IPS-18c (cell line): Measurements from ENCODE around the gene CD82.

ENCODE experiments used
- H3K4me3 ChIP-seq: 2 replicates; pipeline ENCODE4 v1.7.0; 2013; ENCODE audit warnings: low read depth, mild to moderate bottlenecking, low read length, moderate library complexity; ENCODE audit not compliant: insufficient read depth
- H3K9me3 ChIP-seq: one replicate; pipeline ENCODE4 v1.6.1; 2013; ENCODE audit warnings: mild to moderate bottlenecking, low read length, moderate library complexity; ENCODE audit not compliant: control insufficient read depth, insufficient read depth

The CD82 gene, protein sequence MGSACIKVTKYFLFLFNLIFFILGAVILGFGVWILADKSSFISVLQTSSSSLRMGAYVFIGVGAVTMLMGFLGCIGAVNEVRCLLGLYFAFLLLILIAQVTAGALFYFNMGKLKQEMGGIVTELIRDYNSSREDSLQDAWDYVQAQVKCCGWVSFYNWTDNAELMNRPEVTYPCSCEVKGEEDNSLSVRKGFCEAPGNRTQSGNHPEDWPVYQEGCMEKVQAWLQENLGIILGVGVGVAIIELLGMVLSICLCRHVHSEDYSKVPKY

DNA sequence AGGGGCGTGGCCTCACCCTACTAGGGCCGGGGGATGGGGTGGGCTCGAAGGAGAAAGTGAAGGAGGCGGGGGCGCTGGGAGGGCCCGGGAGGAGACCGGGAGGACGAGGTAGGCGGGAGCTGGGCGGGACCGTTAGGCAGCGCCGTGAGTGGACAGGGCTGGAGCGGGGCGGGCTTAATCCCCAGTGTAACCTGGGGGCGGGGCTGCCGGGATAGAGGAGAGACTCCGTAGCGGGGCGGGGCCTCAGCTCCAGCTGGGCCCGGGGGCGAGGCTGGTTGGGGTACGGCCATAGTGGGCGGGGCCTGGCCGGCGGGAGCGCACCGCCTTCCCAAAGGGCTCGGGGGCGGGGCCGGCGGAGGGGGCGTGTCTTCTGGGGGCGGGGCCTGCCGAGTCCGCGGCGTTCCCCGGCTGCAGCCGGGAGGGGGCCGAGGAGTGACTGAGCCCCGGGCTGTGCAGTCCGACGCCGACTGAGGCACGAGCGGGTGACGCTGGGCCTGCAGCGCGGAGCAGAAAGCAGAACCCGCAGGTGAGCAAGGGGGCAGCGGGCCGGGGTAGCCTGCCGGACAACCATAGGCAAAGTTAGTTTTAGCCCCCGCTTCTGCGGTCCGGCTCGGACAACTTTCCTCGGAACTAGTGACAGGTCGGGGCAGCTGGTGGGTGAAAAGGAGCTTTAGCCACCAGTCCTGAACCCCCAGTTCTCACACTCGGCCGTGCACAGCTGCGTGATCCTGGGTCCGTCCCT, at the start of gene CD82:
CD82 (plus strand) TSS at position 453 of the 742 bp plus-strand sequence. CDS start 29,000 bp downstream, outside the sequence.
- H3K4me3 ChIP-seq: peak within 1 kb of the TSS; percentile 73
- no peaks in the 10 kb centered on the region for H3K9me3 ChIP-seq

DNA sequence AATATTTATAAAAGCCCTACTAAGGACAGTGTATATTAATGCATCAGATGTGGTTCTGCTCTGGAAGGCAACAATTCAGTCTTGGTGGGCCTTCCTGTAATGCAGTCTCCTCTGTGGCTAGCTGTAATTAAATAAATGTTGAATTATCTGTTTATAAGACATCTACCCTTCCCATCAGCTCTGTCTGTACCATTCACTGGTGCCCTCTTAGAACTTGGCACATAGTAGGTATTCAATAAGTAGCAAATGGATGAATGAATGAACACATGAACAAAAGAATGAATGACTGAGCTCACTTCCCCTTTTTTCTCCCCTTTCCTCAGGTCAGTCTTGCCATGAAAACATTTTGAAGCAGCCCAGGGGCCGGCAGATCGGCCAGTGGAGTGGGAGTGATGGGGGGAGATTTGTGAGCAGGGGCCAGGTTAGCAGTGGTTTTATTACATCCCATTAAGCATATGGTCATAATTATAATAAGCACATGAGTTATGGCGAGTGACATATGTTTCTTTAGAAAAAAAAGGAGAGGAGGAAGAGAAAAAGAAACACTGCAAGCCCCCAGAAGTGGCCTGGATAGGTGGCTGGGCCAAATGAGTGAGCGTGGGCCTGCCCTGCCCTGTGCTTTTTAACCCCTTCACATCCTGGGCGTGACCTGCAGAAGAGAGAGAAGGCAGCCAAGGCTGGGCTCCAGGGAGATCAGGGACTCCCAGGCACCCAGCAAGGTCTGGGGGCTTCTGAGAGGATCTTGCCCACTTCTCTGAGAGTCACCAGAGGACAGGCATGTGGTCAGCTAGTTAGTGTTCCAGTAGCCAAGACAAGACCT, 48.6 kb upstream of the CD82 start:
- H3K4me3 ChIP-seq: no peak overlapping the region
- H3K9me3 ChIP-seq: peaks cover 2% of the 10 kb centered on the region

DNA sequence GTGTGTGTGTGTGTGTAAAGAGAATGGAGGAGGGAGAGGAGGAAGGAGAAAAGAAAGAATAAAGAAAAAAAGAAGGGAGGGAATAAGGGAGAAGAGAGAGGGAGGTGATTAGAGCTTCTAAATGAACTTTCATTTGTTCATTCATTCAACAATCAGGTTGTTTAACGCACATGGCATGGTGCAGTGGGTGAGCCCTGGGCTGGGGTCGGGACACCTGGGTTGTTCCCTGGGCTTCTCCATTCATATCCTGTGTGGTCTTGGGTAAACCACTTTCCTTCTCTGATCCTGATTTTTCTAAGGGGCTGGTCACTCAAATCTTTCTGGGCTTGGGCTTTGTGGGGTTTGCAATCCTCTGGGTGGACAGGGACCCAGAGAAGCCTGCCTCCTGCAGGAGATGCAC, 47.9 kb upstream of the CD82 start:
- Histone ChIP-seq H3K9me3 (peaks cover 2% of the 10 kb centered on the region), H3K4me3 (no peak overlapping the region)

DNA sequence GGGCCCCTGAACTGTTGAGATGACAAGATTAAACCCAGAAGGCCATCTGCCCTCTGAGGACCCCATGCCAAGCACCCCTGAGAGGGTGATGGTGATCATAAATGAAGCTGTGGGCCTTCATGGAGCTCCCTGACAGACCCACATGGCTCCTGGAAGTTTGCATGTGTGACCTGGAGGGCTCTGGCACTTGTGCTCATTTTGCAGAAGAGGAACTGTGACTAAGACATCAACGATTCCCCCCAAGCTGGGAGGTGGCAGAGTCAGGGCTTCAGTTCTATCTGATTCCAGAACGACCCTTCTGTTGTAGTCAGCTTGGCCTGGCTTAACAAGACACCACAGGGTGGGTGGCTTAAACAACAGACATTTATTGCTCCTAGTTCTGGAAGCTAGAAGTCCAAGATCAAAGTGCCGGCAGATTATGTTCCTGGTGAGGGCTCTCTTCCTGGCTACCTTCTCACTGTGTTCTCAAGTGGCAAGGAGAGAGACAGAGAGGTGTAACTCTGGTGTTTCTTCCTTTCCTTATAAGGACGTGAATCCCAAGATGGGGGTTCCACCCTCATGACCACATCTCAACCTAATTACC, 46.4 kb upstream of the CD82 start:
- Histone ChIP-seq H3K9me3 (peaks cover 2% of the 10 kb centered on the region), H3K4me3 (no peak overlapping the region)

DNA sequence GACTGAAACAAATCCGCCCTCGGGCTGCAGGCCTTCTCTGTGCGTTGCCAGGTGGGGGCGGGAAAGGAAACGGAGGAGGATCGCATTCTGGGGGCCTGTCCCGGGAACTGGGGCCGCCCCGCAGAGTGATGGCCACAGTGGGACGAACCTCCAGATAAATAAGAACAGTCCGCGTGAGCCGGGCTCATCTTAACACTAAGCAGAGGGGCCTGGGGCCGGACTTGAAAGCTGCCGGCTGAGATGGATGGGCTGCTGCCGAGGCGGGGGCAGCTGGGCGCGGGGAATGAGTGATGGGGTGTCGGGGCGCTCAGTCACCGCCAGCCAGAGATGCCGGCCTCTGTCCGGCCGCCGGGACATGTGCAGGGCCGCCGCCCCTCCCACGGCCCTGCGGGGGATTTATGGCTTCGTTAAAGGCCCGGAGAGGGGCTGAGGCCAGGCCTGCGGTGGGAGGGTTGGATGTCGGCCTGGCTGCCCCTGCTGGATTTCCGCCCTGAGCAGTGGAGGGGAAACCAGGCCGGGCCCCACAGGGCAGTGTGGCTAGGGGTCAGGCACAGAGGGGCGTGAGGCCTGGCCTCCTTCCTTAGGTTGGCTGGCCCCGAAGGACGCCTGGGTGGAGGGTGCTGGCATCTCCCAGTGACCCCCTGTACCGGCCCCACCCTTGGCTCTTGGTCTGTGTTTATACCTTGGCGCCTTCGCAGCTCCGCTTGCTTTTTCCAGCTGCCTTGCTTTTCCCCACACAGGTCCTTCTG, 45.3 kb upstream of the CD82 start:
- H3K9me3 ChIP-seq: peaks cover 2% of the 10 kb centered on the region
- H3K4me3 ChIP-seq: no peak overlapping the region

DNA sequence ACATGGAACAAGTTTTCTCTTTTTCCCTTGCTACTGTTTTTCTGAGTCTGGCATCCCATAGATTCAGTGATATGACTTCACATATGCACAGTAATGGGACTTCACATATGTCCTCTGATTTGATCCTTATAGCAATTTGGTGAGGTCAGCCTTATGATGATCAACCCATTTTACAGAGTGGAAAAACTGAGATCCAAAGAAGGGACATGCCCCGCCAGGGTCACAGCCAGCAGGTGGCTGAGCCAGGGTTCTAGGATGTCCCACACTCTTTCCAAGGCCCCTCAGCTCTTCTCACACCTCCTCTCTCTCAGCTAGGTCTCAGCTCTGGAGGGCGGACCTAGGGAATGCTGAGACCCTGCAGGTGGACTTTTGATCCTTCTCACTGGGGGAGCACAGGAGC, 44.3 kb upstream of the CD82 start:
- Histone ChIP-seq H3K4me3 (no peak overlapping the region), H3K9me3 (peaks cover 2% of the 10 kb centered on the region)

DNA sequence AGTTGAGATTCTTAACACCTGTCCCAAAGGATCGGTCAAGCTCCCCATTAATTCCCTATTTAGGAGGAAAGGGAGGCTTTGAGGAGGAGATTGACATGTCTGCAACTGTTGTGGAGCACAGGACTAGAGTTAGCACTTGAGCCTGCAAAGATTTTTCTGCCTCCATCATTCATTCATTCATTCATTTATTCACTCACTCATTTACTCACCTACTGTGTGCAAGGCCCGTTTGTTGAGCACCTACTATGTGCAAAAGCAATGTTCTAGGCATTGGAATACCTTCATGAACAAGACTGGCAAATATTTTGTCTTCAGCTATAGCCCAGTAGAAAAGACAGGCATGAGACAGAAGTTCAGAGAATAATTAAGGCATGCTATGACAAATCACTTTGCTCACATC, 43.2 kb upstream of the CD82 start:
- peaks cover 2% of the 10 kb centered on the region for H3K9me3 ChIP-seq
- no peak overlapping the region for H3K4me3 ChIP-seq

DNA sequence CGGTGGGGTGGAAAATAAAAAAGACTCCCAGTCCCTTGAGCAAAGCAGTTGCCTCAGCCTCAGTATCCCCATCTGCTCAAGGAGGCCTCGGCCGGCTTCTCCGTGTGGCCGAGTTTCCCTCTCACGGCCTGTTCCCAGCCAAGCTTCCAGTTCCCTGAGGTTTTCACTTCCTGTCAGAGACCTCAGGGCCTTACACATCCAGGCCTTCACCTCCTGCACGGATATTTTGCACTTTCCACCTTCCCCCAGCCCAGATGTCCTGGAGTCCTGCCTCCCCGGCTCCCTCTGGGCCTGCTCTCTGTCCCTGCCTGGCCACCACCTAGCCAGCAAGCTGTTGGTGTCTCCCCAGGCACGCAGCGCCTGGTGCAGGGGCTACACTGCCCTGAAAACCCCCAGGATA, 41.1 kb upstream of the CD82 start:
- H3K4me3 ChIP-seq: no peak overlapping the region
- H3K9me3 ChIP-seq: no peaks in the 10 kb centered on the region

DNA sequence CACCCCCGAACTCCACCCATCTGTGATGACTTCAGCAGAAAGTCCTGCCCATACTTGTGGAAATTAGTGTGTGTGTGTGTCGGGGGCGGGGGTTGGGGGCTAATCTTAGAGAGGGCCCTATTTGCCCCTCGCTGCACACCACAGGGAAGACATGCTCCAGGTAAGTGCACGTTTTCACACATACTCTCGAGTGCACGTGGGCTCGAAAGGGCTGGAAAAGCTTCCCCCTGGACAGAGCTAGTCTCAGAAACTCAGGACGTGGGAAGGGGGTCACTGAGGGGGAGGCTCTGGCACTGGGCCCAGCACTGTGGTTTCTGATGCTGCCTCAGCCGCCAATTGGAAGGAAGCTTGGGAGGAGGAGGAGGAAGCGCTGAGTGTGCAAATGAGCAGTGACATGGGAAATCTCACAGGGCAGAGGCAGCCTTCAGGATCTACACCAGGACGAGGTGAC, 40.7 kb upstream of the CD82 start:
- no peaks in the 10 kb centered on the region for H3K9me3 ChIP-seq
- H3K4me3 ChIP-seq: no peak overlapping the region

DNA sequence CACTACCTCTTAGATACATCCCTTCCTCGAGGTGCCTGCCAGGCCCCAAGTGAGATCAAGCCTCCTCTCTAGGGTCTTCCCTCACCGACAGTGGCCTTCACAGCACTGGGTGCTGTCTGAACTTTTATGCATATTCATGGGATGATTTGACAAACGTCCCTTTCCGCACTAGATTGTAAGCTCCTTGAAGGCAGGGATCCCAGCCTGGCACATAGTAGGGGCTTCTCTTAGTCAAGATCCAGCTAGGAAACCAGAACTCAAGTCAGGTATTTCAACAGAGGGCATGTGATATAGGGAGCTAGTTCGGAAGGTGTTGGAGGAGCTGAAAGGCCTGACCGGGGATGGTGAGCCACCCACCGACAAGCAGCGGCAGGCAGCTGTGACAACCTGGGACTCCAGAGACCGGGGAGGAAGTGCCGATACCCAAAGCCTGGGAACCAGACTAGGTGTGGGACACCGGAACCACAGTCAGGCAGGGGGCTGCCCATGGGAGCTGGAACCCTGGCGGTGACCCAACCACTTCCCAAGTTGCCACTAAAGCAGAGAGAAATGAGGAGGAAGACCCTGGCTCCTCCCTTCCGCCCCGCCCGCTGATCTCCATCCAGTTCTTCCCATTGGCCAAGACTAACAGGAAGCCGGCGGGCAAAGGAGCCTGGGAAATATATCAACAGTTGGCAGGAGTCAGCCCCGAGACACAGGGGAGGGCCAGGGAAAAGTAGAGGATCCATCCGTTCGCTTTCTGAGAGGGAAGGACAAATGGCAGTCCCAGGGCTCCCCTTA, 39.8 kb upstream of the CD82 start:
- Histone ChIP-seq H3K4me3 (no peak overlapping the region), H3K9me3 (no peaks in the 10 kb centered on the region)

DNA sequence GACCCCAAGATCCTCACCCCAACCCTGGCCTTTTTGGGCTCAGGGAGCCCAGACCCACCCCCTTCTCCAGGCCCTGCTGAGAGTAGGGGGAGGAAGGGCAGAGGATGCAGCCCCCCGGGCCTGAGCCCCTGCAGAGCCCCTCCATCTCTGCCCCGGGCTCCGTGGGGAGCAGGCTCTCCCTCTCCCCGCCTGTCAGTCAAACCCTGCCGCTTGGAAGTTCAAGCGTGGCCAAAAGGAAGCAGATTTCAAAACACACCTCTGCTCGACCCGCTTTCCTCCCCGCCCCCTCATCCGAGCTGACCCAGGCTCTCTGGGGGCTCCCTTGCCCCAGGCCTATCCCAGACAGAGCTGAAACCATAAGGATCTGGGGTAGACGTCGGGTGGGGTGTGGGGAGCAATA, 39.0 kb upstream of the CD82 start:
- no peak overlapping the region for H3K4me3 ChIP-seq
- no peaks in the 10 kb centered on the region for H3K9me3 ChIP-seq

DNA sequence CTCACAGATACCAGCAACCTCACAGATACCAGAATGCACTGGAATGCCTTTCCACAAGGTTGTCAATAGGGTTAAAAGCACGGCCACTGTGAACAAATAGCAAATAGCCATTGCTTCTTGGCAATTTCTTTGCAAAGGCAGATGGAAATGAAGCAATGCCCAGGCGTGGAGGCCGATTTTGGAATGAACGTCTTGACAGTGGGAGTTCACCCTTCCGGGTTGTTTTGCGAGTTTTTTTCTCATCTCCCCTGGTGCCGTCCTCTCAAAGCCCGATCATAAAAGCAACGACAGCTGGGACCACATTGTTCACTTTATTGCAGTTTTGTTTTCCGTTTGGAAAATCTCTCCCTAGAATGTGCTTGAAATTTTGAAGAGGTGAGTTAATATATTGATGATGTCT, 38.0 kb upstream of the CD82 start:
- no peak overlapping the region for H3K4me3 ChIP-seq

DNA sequence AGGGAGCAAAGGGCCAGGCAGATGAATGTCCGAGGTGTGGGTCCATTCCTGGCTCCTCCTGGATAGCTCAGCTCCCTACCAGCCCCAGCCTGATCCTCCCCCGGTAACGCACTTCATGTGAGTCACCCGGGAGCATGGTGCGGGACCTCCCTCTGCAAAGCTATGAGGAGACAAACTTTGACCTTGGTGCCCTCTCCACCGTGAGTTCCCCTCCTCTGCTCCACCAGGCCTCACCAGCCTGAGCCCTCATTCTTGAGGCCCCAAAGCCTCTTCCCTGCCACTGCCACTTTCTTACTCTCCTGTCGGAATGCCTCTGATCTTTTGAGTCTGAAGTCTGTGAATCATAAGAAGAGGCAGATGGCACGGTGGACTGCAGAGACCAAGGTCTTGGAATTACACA, 37.4 kb upstream of the CD82 start:
- Histone ChIP-seq H3K9me3 (no peaks in the 10 kb centered on the region), H3K4me3 (no peak overlapping the region)

More for the DNA sequence above, 38.0 kb upstream of the CD82 start:
- no peaks in the 10 kb centered on the region for H3K9me3 ChIP-seq

DNA sequence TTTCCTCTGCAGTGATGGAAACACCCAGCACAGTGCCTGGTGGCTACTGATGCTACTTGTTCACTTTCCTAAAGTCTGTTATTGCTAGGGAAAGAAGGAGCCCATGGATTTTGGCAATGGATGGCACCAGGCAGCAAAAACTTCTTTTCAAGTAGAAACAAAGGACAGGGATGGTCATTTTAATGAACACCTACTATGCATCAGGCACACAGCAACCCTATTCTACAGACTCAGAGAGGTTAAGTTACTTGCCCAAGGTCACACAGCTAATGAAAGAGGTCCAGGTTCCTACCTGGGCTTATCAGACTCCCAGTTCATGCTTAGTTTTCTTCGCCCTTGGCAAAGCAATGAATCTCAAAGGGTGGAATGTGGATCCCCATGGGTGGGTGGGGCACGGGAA, 36.9 kb upstream of the CD82 start:
- Histone ChIP-seq H3K4me3 (no peak overlapping the region), H3K9me3 (no peaks in the 10 kb centered on the region)

DNA sequence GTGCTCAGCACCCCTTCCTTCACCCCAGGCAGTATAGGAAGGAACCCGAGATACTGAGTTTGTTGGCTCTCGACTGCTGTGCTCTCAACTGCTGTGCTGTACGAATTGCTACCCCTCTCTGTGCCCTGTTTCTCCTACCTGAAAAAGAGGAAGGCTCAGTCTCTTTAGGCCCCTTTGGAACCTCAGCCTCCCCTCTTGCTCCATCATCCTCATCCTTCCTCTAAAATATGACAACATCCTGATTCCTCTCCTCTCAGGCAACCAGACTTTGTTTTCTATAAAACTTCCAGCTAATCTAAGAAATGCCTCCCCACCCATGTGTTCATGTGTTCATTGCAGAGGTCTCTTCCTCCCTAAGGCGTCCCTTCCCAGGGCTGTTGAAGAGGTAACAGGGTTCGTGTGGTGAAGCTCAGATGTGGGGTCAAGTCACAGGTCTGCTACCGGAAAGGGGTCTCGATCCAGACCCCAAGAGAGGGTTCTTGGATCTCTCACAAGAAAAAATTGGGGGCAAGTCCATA, 35.5 kb upstream of the CD82 start:
- Histone ChIP-seq H3K9me3 (no peaks in the 10 kb centered on the region), H3K4me3 (no peak overlapping the region)
